Measurements from ENCODE around the gene ZBTB20.
A peak's percentile ranks its signal among the peaks of the same experiment; 100 is the strongest.
"Not testable (repeated sequence)": the region's sequence is repeated elsewhere in the genome, so short reads cannot be mapped to it uniquely, and the experiment has no call there.

Gene ZBTB20

GRCh38 chr3:114831861-114832260 is 315.2 kb downstream of the ZBTB20 start:
- no peak for DNase-seq (ENCODE audit: low read depth)

- no peak for DNase-seq (ENCODE audit: low read depth)
Measured at GRCh38 chr3:114830652-114831051, 316.4 kb downstream of the ZBTB20 start.

GRCh38 chr3:114829783-114830182 is 317.3 kb downstream of the ZBTB20 start:
- no peak for DNase-seq (ENCODE audit: low read depth)

GRCh38 chr3:114827495-114827894 is 319.6 kb downstream of the ZBTB20 start:
- peak; percentile 43 for DNase-seq (ENCODE audit: low read depth)

- DNase-seq (ENCODE audit: low read depth): no peak
Measured at GRCh38 chr3:114824014-114824413, 323.1 kb downstream of the ZBTB20 start.

GRCh38 chr3:114823061-114823460 is 324.0 kb downstream of the ZBTB20 start:
- no peak for DNase-seq (ENCODE audit: low read depth)

- no peak for DNase-seq (ENCODE audit: low read depth)
Measured at GRCh38 chr3:114816052-114816451, 331.0 kb downstream of the ZBTB20 start.

- DNase-seq (ENCODE audit: low read depth): not testable (repeated sequence)
Measured at GRCh38 chr3:114812541-114813238, 334.4 kb downstream of the ZBTB20 start.

GRCh38 chr3:114809668-114810413 is 337.2 kb downstream of the ZBTB20 start:
- DNase-seq (ENCODE audit: low read depth): no peak

GRCh38 chr3:114804099-114804498 is 343.0 kb downstream of the ZBTB20 start:
- no peak for DNase-seq (ENCODE audit: low read depth)

GRCh38 chr3:114803042-114803695 is 343.9 kb downstream of the ZBTB20 start:
- no peak for DNase-seq (ENCODE audit: low read depth)

GRCh38 chr3:114800272-114801031 is 346.6 kb downstream of the ZBTB20 start:
- DNase-seq (ENCODE audit: low read depth): no peak

- no peak for DNase-seq (ENCODE audit: low read depth)
Measured at GRCh38 chr3:114799816-114800215, 347.3 kb downstream of the ZBTB20 start.

- DNase-seq (ENCODE audit: low read depth): no peak
Measured at GRCh38 chr3:114796796-114797195, 350.3 kb downstream of the ZBTB20 start.

GRCh38 chr3:114794894-114795630 is 352.0 kb downstream of the ZBTB20 start:
- no peak for DNase-seq (ENCODE audit: low read depth)

GRCh38 chr3:114792159-114792918 is 354.7 kb downstream of the ZBTB20 start:
- no peak for DNase-seq (ENCODE audit: low read depth)

- no peak for DNase-seq (ENCODE audit: low read depth)
Measured at GRCh38 chr3:114790752-114791151, 356.3 kb downstream of the ZBTB20 start.

GRCh38 chr3:114789803-114790202 is 357.3 kb downstream of the ZBTB20 start:
- DNase-seq (ENCODE audit: low read depth): no peak

- no peak for DNase-seq (ENCODE audit: low read depth)
Measured at GRCh38 chr3:114775395-114775794, 371.7 kb downstream of the ZBTB20 start.

- no peak for DNase-seq (ENCODE audit: low read depth)
Measured at GRCh38 chr3:114770874-114771273, 376.2 kb downstream of the ZBTB20 start.

GRCh38 chr3:114764056-114764492 is 383.0 kb downstream of the ZBTB20 start:
- DNase-seq (ENCODE audit: low read depth): no peak

Data from fibroblast of the conjunctiva (primary cell).